Suppressor macrophage (primary cell): ENCODE results near the gene SEBOX.
A peak's percentile ranks its signal among the peaks of the same experiment; 100 is the strongest.

Experiments used
- DNase-seq, 4 experiments: peaks; one replicate each; pipeline ENCODE4 v3.0.0-alpha.2; 2020 to 2022

SEBOX gene

DNA sequence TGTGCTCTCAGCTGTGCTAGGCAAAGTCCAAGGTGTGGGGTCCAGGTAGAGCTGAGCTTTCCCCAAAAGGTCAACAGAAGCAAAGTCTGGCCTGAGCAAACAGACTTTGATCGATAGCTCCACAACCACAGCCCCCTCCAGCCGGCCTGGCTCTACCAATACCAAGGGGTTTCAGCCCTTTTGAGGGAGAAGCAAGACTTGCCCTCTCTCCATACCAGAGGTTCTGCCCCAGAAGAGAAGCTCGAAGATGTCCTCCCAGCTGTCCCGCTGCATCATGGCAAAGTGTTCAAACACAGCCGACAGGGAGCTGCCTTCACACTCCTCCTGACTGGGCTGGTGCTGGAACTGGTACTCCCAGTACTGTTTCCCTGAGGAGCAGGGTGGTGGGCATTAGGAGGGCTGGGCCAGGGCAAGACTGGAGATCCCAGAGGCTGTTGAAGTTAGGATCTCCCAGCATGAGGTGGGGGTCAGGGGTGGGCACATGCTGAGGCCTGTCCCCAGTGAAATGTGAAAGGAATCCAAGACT is 3.4 kb upstream of the SEBOX start:
- no peak for DNase-seq

DNA sequence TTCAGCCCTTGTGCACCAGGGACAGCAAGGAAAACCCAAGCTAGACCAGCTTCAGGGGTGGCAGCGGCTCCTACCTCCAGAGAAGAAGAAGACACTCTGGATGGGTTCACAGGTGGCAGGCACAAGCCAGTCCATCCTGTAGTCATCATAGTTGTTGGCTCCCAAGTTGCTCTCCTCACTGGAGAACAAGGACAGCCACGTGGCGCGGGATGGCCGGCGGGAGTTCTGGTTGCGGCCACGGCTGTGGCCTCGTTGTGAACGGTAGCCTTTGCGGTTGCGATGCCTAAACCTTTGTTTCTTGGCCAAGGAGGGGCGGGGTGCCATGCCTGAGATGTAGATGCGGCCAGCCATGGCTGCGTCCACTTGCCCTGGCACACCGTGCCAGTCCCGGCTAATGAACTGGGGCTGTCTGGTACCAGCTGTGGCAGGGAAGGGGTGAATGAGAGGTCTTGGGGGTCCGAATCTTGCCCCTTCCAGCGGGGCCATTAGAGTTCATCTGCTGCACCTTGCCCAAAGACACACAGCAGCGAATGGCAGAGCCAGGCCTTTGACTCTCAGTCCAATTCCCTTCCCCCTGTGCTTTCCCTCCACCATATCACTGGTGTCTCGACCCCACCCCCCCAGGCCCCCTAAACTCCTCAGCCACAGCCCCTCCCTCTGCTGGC is 2.8 kb upstream of the SEBOX start:
- DNase-seq: no peak

DNA sequence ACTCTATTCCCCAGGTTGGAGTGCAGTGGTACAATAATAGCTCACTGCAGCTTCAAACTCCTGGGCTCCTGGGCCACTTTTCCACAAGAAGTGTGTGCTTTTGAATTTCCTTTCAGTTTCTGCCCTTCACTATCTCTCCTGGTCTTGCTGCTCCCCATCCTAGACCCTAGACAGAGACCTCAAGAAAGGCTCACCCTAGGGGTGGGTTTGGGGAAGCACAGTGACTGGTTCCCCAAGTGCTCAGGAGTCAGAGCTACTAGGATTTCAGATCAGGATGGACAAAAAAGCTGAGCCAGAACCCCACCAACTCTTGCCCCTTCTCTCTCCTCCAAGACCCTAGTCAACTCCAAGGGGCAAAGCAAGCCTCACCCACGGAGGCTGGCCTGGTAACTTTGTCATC is 1.6 kb upstream of the SEBOX start:
- DNase-seq: no peak

DNA sequence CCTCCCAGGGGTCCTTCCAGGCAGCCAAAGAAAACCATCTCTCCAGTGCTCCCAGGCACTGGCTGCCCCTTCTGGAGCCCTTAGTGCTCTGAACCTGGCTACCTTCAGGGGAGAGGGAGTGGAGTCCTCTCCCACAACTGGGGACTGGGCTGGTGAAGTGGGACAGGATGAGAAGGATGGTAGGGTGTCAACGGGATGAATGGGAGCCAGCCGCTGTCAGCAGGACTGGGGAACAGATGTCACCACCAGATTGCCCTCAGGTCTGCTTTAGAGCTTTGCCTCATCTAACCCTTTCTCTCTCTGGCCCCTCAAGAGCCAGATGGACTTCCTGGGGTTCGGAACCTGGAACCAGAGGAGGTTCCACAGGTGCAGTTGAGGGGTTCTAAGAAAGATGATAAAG is 488 bp upstream of the SEBOX start:
- DNase-seq: no peak

DNA sequence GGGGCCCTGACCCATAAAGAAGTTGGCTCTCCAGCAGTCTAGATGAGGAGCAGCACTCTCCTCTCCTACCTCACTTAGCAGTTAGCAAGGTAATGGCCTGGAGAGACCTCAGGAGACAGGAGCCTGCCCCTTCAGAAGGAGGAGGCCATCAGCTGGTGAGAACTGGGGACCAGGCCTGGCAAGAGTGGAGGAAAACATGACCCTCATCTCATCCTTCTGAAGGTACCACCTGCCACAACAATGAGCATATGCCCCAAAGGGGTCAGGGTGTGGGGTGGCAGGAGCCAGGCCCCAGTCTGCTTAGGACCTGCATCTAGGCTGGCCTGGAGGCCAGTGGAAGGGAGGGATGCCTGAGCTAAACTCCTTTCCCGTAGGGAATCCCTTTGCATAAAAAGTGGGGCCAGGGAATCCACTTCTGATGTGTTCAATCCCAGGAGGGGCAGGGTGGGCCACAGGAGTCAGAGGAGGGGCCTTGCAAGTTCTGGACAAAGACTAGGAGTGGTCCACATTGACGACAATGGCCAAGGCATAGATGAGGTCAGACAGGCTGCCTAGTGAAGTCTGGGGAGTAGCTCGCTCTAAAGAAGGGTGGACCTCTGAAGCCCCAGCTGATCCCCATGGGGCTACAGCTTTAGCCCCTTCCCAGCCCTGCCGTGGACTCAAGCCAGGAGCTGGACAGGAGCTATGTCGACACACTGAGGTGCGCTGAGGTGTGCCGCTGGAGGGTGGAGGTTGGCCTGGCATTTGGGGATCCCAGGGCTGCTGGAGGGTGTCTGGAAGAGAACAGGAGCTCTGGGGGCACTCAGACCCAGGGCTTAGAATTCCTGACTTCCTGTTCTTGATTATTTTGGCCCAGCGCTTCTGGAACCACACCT is 986 bp downstream of the SEBOX start:
- DNase-seq: no peak

DNA sequence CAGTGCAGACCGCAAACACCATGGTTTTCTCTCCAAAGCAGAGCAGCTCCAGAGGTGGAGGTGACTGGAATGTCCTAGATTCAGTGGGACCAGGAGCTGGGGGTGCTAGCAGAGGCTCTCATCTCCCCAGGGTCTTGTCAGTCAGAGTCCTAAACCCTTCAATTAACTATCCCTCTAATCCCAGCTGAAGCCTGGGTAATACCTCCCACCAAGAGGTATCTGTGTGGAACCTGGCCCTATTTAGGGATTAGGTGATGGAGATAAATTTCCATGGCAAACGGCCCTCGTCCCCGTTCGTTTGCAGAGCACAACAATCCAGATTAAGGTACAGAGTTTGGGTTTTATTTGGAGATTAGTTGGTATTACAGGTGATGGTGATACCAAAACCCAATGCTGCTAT is 1.8 kb downstream of the SEBOX start:
- DNase-seq: no peak

DNA sequence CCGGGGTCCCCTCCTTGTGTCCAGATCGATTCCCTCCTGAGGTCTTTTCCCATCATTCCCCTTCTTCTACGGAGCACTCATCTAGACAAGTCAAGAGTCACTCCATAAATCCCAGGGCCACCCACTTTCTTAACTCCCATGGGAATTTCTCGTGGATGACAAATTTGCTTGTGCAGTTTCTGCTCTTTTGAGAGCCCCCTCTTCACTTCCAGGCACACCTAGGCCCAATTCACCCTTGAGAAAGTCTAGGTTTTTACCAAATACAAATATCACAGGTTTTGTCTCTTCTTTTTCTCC is 7.2 kb downstream of the SEBOX start:
- no peak for DNase-seq

DNA sequence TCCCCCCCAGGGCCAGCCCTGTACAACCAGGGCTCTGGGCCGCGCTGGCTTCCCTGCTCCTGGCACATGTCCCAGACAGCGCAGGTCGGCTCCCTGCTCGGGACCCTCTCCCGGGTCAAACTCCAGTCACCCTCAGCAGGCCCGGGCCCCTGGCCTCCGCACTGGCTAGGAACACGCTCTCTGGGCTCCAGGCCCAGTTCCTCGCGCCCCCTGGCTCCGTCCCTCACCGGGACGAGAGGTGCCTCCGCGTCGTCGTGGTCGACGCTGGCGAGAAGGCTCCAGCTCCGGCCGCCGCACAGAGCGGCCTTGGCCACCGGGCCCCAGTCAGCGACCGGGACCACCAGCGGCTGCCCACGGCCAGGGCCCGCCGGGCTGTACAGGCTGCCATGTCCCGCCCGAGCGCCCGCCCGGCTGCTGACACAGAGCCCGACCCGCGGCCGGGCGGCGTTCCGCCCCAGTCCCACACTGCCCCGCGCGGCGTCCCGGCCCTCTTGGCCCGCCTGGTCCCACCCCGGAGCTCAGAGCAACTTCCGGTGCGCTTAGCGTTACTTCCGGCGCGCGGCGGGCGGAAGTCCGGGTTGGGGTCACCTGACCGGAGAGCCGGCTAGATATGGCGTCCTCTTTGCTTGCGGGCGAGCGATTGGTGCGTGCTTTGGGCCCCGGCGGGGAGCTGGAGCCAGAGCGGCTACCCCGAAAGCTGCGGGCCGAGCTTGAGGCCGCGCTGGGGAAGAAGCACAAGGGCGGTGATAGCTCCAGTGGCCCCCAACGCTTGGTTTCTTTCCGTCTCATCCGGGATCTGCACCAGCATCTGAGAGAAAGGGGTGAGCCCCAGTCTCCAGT is 7.7 kb downstream of the SEBOX start, which contains the start of gene POLDIP2:
TSS of gene POLDIP2 (minus strand) at position 467 of the 840 bp plus-strand sequence. CDS start at position 388, 79 bp downstream.
- DNase-seq: peak; percentile 97 to 98 (median 98)

DNA sequence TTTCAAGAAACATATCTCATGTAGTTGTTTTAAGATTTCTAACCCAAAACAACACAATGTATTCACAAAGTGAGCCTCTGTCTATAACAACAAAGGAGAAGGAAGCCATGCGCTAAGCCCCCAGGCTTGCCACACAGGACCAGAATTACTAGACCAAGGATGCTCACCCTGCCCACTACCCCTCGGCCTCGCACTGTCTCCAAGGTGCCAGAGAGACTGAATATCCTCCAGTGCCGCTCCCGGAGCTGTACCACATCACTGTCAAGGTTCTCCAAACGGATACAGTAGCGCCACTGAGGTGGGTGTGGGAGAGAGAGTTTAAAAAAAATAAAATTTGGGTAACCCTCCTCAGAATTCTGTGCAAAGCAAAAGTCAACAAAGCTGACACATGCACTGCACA is 14.7 kb downstream of the SEBOX start:
- no peak for DNase-seq

DNA sequence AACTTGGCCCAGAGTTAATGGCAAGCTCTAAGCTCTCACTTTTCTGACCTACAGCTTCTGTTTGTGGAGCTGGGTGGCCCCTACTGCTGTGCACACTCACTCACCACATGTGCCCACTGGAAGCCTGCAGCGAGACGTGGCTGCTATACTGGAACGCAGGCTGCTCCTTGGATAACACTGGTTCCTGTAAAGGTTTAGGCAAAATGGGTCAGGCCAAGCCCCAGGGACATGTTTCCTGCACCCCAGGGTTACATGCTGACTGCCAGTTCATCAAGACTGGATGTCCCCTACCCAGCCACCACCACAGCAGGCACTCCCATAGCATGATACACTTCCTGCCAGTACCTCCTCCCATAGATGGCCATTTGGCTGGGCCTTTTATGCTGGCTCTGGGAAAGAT is 16.0 kb downstream of the SEBOX start:
- no peak for DNase-seq

DNA sequence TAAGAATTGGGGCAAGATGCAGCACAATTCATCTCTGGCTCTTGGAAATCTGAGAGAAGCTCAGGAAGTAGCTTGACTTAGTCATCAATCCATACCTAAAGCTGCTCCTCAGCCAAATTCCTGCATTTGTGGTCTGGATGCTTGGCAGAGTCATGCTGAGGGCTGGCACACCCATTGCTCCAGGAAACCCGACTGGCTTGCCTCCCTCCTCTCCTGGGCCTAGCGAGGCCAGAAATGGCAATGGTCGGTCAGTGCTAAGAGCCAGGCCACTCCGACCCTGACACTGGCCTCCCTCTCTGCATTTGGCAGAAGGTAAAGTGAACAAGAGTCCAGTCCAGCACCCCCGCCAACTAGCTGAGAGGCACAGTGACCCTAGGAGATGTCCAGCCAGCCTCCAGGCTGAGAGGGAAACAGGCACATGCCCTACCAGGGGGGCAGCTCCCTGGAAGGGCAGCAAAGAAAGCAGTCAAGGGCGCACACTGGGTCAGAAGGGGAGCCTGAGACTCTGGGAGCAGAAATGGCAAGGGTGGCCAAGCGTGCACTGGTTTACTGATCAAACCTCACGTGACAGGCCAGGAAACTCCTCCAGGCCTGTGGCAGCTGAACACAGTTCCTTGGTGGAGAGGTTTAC is 17.6 kb downstream of the SEBOX start:
- DNase-seq: no peak

DNA sequence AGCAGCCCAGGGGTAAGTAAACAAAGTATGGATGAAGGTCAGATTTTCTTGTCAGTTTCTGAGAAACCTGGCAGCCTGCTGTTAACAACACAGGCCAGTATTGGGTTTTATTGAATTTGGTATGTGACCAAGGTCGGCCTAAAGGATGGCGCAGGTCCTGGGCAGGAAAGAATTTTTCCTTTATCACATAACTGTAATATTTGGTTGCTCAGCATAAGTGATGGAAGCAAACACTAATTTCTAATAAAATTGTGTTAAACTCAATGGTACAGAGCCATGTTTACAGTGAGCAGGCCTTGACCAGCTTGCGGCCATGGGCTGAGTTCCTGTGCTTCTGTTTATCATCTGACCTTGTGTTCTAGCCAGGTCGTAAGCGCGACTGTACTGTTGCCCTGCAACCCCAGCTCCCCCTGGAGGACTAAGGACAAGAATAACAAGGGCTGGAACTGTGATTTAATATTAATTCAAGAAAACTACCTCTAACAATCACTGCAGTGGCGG is 18.2 kb downstream of the SEBOX start:
- DNase-seq: peak in 1 of 4 experiments; percentile 10

DNA sequence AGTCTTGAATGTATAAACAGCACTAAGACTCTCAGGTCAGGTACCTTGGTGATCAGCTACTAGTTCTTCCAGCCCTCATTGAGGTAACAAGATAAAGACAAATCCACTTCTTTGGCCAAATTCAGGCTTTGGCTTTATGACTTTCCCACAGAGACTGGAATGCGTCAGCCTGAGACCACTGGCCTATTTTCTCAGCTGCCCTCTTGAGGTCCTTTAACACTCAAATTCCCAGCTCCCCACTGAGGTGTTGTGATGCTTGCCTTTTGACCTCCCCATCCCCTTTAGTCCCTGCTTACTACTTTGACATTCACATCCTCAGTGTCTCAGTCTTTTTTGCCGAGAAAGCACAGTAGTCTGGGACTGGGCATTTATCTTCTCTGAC is 18.8 kb downstream of the SEBOX start:
- no peak for DNase-seq

DNA sequence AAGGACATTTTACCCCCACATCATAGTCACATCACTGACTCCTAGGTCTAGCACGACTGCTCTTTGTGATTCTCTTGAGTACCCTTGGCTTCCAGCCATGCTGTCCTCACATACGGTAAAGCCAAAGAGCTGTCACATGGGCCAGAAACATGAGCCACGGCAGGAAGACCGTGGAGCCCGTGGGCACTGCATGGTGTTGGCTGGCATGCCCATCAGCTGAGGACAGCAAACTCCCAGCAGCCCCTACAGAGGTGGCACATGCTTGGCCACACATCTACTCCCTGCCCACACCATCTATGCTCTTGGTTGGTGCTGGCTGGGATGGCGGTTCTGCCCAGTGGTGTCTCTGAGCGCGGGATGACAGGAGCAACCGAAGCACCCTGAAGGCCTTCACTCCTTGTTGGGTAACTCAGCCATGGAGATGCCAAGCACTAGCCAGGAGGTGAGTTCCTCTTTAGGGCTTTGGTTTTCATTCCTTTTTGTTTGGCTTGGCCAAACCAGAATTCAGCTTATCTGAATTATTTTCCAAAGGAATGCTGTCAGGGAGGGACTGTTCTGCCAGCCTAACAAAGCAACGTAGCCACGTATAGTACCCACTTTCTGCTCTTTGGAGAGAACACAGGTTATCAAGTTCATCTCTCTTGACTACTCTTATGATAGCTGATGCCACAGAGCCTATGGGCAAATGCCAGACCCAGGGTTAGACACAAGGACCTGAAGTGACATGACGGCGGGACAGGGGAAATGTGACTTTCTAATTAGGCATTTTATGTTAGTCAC is 19.4 kb downstream of the SEBOX start:
- DNase-seq: no peak

DNA sequence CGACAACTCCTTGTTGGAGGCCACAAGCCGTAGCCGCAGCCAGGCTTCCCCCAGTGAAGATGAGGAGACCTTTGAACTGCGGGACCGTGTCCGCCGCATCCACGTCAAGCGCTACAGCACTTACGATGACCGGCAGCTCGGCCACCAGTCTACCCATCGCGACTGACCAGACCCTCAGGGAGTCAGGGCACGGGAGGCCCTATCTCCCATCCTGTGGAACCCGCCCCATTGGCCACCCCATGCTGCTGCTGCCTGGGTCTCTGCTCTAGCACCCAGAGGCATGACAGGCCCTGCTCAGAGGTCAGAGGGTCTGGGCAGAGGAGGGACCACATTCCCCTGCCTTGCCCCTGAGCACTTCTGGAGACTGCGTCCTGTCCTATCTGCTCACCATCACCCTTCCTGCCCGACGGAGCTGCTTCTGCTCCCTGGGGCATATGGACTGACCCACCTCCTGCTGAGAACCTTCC is 20.5 kb downstream of the SEBOX start:
- DNase-seq: no peak

DNA sequence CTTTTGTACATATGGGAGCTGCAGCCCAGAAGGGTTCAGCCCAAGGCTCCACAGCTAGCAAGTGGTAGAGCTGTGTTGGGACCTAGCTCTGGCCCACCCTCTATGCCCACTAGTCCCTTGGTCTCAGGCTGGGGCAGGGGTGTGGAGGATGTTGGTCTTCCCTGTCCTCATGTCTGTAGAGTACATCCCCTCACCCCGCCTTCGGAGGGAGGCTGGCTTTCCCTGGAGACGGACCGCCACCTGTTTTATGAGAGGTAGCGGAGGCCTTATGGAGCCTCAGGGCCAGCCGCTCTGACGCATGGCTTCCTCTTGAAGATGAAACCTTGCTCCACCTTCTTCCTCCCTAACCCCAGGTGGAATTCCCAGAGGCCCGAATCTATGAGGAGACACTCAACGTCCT is 21.0 kb downstream of the SEBOX start:
- DNase-seq: no peak

DNA sequence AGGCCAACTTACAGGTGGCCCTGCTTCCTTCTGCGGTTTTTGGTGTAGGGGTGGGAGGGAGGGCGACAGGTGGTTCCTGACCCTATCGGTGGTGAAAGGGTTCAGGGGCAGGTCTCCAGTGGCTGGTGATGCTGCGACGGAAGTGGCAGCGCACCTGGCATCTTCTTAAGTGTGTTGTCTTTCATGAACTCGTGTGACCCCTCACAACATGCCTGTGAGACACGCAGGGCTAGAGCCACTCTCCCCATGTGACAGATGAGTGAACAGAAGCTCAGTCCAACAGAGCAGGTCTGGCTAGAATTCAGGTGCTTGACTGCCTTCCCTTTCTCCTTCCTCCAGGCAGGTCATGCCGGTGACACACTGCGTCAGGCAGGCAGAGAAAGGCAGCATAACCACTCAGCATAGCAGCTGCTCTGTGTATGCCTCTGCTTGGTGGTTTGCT is 21.5 kb downstream of the SEBOX start:
- no peak for DNase-seq

DNA sequence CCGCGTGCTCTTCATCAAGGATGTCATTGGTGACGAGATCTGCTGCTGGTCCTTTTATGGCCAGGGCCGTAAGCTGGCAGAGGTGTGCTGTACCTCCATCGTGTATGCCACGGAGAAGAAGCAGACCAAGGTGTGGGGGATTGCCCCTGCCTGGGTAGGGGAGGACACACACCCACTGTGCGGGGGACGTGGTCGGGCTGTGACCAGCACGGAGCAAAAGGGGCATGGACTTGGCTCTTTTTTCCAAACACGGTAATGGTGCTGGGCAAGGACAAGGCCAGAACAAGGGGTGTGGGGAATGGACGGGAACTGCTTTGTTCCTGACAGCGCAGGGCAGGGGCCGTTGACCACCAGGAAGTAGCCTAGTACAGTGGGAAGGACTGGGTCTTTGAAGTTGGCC is 22.7 kb downstream of the SEBOX start:
- no peak for DNase-seq

DNA sequence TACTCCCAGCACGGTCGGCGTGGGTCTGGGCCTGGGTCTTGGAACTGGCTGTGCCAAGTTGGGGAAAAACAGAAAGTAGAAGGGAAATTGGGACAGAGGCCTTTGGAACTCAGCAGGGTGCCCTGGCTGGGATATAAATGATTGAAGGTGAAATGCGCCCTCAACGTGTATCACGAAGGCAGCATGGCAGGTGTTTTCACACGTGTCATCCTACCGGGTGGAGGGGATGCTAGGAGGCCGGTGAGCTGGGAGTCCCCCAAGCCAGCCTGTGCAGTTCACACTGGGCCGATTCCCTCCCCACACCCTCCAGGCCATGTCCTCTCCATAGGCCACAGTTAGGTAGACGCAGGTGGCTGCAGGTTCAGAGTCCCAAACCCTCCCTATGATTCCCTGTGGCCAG is 23.5 kb downstream of the SEBOX start:
- DNase-seq: no peak

DNA sequence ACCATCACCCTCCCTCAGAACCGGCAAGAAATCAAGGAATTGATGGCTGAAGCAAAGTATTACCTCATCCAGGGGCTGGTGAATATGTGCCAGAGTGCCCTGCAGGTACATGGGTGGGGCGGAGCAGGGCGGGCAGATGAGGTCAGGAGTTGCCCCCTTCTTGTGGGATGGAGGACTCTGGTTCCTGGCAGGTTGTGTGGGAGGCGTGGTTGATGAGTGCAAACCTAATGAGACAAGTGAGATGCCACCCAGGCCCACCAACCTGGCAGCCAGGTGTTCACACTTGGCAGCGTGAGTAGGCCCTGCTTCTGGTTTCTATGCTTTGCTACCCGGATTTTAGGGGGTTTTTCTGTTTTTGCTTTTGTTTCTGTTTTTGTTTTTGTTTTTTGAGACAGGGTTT is 24.6 kb downstream of the SEBOX start:
- no peak for DNase-seq

DNA sequence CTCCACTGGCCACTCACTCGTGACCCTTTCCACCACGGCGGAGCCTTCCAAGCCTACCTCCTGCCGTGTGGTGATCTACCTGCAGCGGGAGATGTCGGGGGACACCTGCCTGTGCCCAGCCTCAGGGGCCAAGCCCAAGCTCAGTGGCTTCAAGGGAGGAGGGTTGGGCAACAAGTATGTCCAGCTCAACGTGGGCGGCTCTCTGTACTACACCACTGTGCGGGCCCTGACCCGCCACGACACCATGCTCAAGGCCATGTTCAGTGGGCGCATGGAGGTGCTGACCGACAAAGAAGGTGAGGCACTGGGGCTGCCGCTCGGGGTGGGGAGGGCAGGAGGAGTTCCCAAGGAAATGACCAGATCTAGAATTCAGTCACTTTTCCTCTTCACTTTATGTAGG is 25.6 kb downstream of the SEBOX start:
- no peak for DNase-seq
